K562 (cell line): ENCODE results near the gene CARM1. TPM values are rescaled to one million over a fixed set of nuclear protein-coding genes. Genes with fewer than 3 reads are reported as not detected.
A peak's percentile ranks its signal among the peaks of the same experiment; 100 is the strongest.

ENCODE experiments used
- BCOR ChIP-seq: fragments of 450-650 bp; IDR thresholded peaks from 2 replicates; pipeline ENCODE4 v1.6.1; 2016
- CREB5 ChIP-seq: fragments of 250-450 bp; sonication (Bioruptor Pico); IDR thresholded peaks from 2 replicates; pipeline ENCODE4 v1.5.0; 2020; ENCODE audit warnings: mild to moderate bottlenecking
- GABPB2 ChIP-seq: fragments of 250-450 bp; sonication (Bioruptor Pico); conservative IDR thresholded peaks from 2 replicates; pipeline ENCODE4 v1.5.1; 2021; ENCODE audit warnings: mild to moderate bottlenecking
- SMAD2 ChIP-seq: fragments of 150-350 bp; IDR thresholded peaks from 2 replicates; pipeline ENCODE4 v1.6.1; 2014; ENCODE audit warnings: low read depth, mild to moderate bottlenecking, low read length
- SRSF7 ChIP-seq: fragments of 200-400 bp; formaldehyde crosslinking; optimal IDR thresholded peaks from 2 replicates; pipeline ENCODE3; 2017; ENCODE audit warnings: mild to moderate bottlenecking, low read depth, low read length
- ZNF143 ChIP-seq: sonication (generic); formaldehyde crosslinking; IDR thresholded peaks from 2 replicates; pipeline ENCODE4 v1.9.0; 2022; ENCODE audit warnings: mild to moderate bottlenecking, missing genetic modification reagents
- ZNF431 ChIP-seq: sonication (generic); formaldehyde crosslinking; IDR thresholded peaks from 2 replicates; pipeline ENCODE4 v1.8.0; 2022; ENCODE audit warnings: mild to moderate bottlenecking, missing genetic modification reagents
- ZNF512 ChIP-seq: IDR thresholded peaks from 2 replicates; pipeline ENCODE4 v1.6.1; 2016; ENCODE audit warnings: missing genetic modification characterization, missing compliant biosample characterization
- polyA plus RNA-seq, 8 experiments: library from polyadenylated mRNA; depleted of rRNA in 4 of 8; stranded (reverse) in 5 of 8; unstranded in 3 of 8; fragments of >200 nt; fragmentation: Nextera tagmentation in 2 of 8; fragmentation: Illumina TruSeq in 1 of 8; extraction: Ambion mirVana in 2 of 8; extraction: Trizol in 1 of 8; gene quantifications; 2 replicates each; pipeline versions ENCODE4 v1.2.1 to v1.2.3, GENCODE V29; 2011 to 2014; ENCODE audit warnings: inconsistent platforms in 1 of 8, missing spikeins in 1 of 8
- total RNA-seq, 7 experiments: library from RNA; depleted of rRNA in 6 of 7; stranded (reverse); fragments of >200 nt in 6 of 7; fragmentation: Illumina TruSeq in 2 of 7; extraction: Trizol in 2 of 7; gene quantifications; 2 replicates each; pipeline versions ENCODE4 v1.2.1 to v1.2.3, GENCODE V29; 2011 to 2021; ENCODE audit warnings: low replicate concordance in 1 of 7

The CARM1 gene
- total and polyA plus RNA-seq, 9 of the 15 experiments (the other 6 are each of a cell fraction or from before 2014, with no cell fraction given): 0.36 to 86.0 (median 29.7) TPM

- TF ChIP-seq BCOR (peak; percentile 94), SRSF7 (no peak), ZNF431 (CRISPR knock-in tag) (no peak), ZNF143 (CRISPR knock-in tag) (no peak), GABPB2 (no peak), CREB5 (CRISPR knock-in tag) (no peak), SMAD2 (no peak), ZNF512 (no peak)
- TF ChIP-seq, all 486 proteins: peak for 10
Observed at GRCh38 chr19:10896851-10897526, 25.6 kb downstream of the CARM1 start (continued).
